Adipose tissue (tissue), 3 donors: ENCODE measurements around the gene GOLGA2. TPM values are rescaled to one million over a fixed set of nuclear protein-coding genes. Genes with fewer than 3 reads are reported as not detected.

ENCODE experiments used
- H3K27ac ChIP-seq: one replicate; pipeline ENCODE4 v1.5.1; 2013; ENCODE audit warnings: low read depth, low read length
- WGBS, 3 donors: extraction: QIAGEN DNeasy Blood & Tissue Kit; methylation state at CpG; one replicate each; pipeline ENCODE4 v1.1.7; 2013; 5-methylcytosine and 5-hydroxymethylcytosine counted together
- polyA plus RNA-seq, 3 donors: library from polyadenylated mRNA; stranded (reverse); fragments of 200-250 nt; gene quantifications; one replicate each; pipeline ENCODE4 v1.2.3, GENCODE V29; 2013
- donor health status: healthy with polysubstance abuse.
- donor health status: Bipolar disorder and iron deficiency.
- donor health status: healthy.

Gene GOLGA2
- polyA plus RNA-seq, 3 donors: 39.4 to 118 (median 52.6) TPM

GRCh38 chr9:128225770-128226411 is 49.9 kb downstream of the GOLGA2 start:
- H3K27ac ChIP-seq: no peak overlapping the region
- WGBS, 3 donors: 83% methylated on average over 19 of the region's 19 CpGs

GRCh38 chr9:128224877-128225276 is 50.9 kb downstream of the GOLGA2 start:
- H3K27ac ChIP-seq: no peak overlapping the region
- 86 to 92% (median 90%) methylated on average over 7 of the region's 7 CpGs for WGBS, 3 donors

- no peak overlapping the region for H3K27ac ChIP-seq
- 88 to 91% (median 91%) methylated on average over 13 of the region's 13 CpGs for WGBS, 3 donors
Observed at GRCh38 chr9:128222880-128223670, 52.7 kb downstream of the GOLGA2 start.

GRCh38 chr9:128222026-128222425 is 53.8 kb downstream of the GOLGA2 start:
- 87 to 93% (median 88%) methylated on average over 10 of the region's 10 CpGs for WGBS, 3 donors
- H3K27ac ChIP-seq: no peak overlapping the region

- WGBS, 3 donors: 91 to 93% (median 92%) methylated on average over 9 of the region's 9 CpGs
- no peak overlapping the region for H3K27ac ChIP-seq
Observed at GRCh38 chr9:128219831-128220230, 56.0 kb downstream of the GOLGA2 start.

GRCh38 chr9:128218518-128219389 is 57.1 kb downstream of the GOLGA2 start:
- H3K27ac ChIP-seq: no peak overlapping the region
- 12 to 33% (median 21%) methylated on average over 46 to 47 of the region's 47 CpGs for WGBS, 3 donors

GRCh38 chr9:128218172-128218517 is 57.7 kb downstream of the GOLGA2 start:
- WGBS, 3 donors: 64 to 76% (median 70%) methylated on average over 11 of the region's 11 CpGs
- no peak overlapping the region for H3K27ac ChIP-seq

GRCh38 chr9:128216781-128217553 is 58.8 kb downstream of the GOLGA2 start:
- H3K27ac ChIP-seq: no peak overlapping the region
- WGBS, 3 donors: 80 to 85% (median 84%) methylated on average over 16 of the region's 16 CpGs

- H3K27ac ChIP-seq: no peak overlapping the region
- whole genome bisulfite sequencing, 3 donors: 49 to 73% (median 59%) methylated on average over 10 of the region's 10 CpGs
Observed at GRCh38 chr9:128215491-128216409, 60.1 kb downstream of the GOLGA2 start.

GRCh38 chr9:128214571-128215490 is 61.0 kb downstream of the GOLGA2 start:
- no peak overlapping the region for H3K27ac ChIP-seq
- 34 to 70% (median 65%) methylated on average over 21 of the region's 21 CpGs for WGBS, 3 donors

GRCh38 chr9:128213746-128214497 is 61.9 kb downstream of the GOLGA2 start:
- WGBS, 3 donors: 71 to 90% (median 85%) methylated on average over 12 of the region's 12 CpGs
- no peak overlapping the region for H3K27ac ChIP-seq

- no peak overlapping the region for H3K27ac ChIP-seq
- WGBS, 3 donors: 29 to 89% (median 86%) methylated on average over 2 of the region's 2 CpGs
Observed at GRCh38 chr9:128211981-128212281, 63.9 kb downstream of the GOLGA2 start.

GRCh38 chr9:128211186-128211980 is 64.4 kb downstream of the GOLGA2 start:
- WGBS, 3 donors: 45 to 64% (median 57%) methylated on average over 12 of the region's 12 CpGs
- no peak overlapping the region for H3K27ac ChIP-seq

- 73 to 85% (median 75%) methylated on average over 15 of the region's 15 CpGs for WGBS, 3 donors
- no peak overlapping the region for H3K27ac ChIP-seq
Observed at GRCh38 chr9:128208946-128209669, 66.7 kb downstream of the GOLGA2 start.

GRCh38 chr9:128208386-128208785 is 67.4 kb downstream of the GOLGA2 start:
- WGBS, 3 donors: 91 to 92% (median 91%) methylated on average over 7 of the region's 7 CpGs
- H3K27ac ChIP-seq: no peak overlapping the region
